ENCODE data around the gene VASP.

DNA sequence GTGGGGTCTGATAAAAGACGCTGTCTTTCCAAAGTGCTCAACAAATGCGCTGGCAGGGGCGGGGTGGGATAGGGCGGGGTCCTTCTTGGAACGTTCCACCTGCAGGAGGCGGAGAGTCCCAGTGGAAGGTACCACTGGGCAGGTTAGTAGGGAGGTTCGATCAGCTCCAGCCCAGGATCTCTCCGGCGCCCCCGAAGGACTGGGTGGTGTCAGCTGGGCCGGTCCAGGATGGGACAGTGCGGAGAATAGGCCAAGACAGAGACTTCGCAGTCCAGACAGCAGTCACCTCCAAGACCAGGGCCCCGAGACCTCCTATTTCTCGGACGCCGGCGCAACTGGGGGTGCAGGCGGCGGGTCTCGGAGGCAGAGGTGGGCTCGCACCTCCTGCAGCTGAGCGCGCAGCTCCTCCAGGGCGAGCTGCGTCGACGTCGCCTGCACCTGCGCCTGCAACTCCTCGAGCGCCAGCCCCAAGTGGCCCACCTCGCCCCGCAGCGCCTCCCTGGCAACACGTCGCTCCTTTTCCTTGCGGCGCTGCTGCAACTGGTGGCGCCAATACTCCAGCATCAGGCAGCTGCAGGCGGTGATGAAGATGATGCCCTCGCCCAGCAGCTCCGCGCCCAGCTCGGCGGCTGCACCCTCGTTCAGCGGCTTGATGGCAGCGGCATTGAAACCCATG is 21.6 kb downstream of the VASP start:
- TF ChIP-seq POLR2AphosphoS5 (IDR thresholded peaks at IDR 0.05; ENCODE audit: low read depth, low read length) = no peak
- TF ChIP-seq, protein P1, sequence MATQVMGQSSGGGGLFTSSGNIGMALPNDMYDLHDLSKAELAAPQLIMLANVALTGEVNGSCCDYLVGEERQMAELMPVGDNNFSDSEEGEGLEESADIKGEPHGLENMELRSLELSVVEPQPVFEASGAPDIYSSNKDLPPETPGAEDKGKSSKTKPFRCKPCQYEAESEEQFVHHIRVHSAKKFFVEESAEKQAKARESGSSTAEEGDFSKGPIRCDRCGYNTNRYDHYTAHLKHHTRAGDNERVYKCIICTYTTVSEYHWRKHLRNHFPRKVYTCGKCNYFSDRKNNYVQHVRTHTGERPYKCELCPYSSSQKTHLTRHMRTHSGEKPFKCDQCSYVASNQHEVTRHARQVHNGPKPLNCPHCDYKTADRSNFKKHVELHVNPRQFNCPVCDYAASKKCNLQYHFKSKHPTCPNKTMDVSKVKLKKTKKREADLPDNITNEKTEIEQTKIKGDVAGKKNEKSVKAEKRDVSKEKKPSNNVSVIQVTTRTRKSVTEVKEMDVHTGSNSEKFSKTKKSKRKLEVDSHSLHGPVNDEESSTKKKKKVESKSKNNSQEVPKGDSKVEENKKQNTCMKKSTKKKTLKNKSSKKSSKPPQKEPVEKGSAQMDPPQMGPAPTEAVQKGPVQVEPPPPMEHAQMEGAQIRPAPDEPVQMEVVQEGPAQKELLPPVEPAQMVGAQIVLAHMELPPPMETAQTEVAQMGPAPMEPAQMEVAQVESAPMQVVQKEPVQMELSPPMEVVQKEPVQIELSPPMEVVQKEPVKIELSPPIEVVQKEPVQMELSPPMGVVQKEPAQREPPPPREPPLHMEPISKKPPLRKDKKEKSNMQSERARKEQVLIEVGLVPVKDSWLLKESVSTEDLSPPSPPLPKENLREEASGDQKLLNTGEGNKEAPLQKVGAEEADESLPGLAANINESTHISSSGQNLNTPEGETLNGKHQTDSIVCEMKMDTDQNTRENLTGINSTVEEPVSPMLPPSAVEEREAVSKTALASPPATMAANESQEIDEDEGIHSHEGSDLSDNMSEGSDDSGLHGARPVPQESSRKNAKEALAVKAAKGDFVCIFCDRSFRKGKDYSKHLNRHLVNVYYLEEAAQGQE (IDR thresholded peaks at IDR 0.05; ENCODE audit: insufficient read depth in 1 of 2, low read depth in 2 of 2, low read length in 2 of 2) = no peak
